GM12878 (cell line): Measurements from ENCODE around the gene CABLES1. TPM values are rescaled to one million over a fixed set of nuclear protein-coding genes. Genes with fewer than 3 reads are reported as not detected.

Source experiments
- ATAC-seq: fragments of 200-7000 bp; cut with Tn5 transposase; 3 replicates; pipeline ENCODE4 v1.9.1; 2020; ENCODE audit warnings: mild to moderate bottlenecking, moderate library complexity
- BruUV-seq: library from RNA; stranded (reverse); fragments of 400-500 nt; replicated peaks from 2 replicates; lab custom pipeline; 2021; lab: Mats Ljungman, UMichigan
- CTCF ChIA-PET: fragments of 300-600 bp; sonication (Branson Sonifier 250); formaldehyde crosslinking; extraction: SDS; loops from one replicate; lab custom pipeline; 2021; ENCODE audit warnings: inconsistent platforms; lab: Yijun Ruan, JAX
- POLR2A ChIA-PET: fragments of 350-600 bp; formaldehyde crosslinking; extraction: SDS; loops from one replicate; lab custom pipeline; 2021; ENCODE audit warnings: inconsistent platforms; lab: Charles Lee
- RAD21 ChIA-PET: fragments of 300-600 bp; sonication (Branson Sonifier 250); formaldehyde crosslinking; loops from one replicate; lab custom pipeline; 2023; ENCODE audit warnings: antibody characterized with exemption; ENCODE audit not compliant: unreplicated experiment; lab: Charles Lee
- SMC1A ChIA-PET: fragments of 300-600 bp; sonication (Branson Sonifier 250); formaldehyde crosslinking; loops from one replicate; lab custom pipeline; 2023; ENCODE audit not compliant: unreplicated experiment, uncharacterized antibody; lab: Charles Lee
- DNase-seq: peaks from one replicate; pipeline ENCODE4 v3.0.0-alpha.2; 2011; ENCODE audit warnings: low read depth, low spot score
- FAIRE-seq: peaks from 3 replicates; lab custom pipeline; 2011; peaks lifted over from hg19 to GRCh38; lab: Jason Lieb, UNC
- H2AFZ ChIP-seq: 2 replicates; pipeline ENCODE4 v1.6.0; 2011; ENCODE audit warnings: low read depth, low read length, control low read depth; ENCODE audit not compliant: control insufficient read depth
- H3K27ac ChIP-seq: 2 replicates; pipeline ENCODE4 v1.5.1; 2011; ENCODE audit warnings: control low read depth; ENCODE audit not compliant: control insufficient read depth, insufficient read depth
- H3K27me3 ChIP-seq, 2 experiments: replicated peaks in 1 of 2; 2 replicates each; pipeline versions ENCODE4 v1.6.0 to v1.6.1; 2011; ENCODE audit warnings: low read length in 1 of 2; ENCODE audit not compliant: control insufficient read depth in 2 of 2, insufficient read depth in 2 of 2
- H3K36me3 ChIP-seq, 2 experiments: 2 replicates each; pipeline ENCODE4 v1.5.1; 2011; ENCODE audit warnings: low read length in 1 of 2; ENCODE audit not compliant: control insufficient read depth in 2 of 2, insufficient read depth in 2 of 2
- H3K4me1 ChIP-seq: 2 replicates; pipeline ENCODE4 v1.6.1; 2011; ENCODE audit warnings: mild to moderate bottlenecking, low read length, moderate library complexity, mixed read lengths; ENCODE audit not compliant: control insufficient read depth, insufficient read depth
- H3K4me2 ChIP-seq: 2 replicates; pipeline ENCODE4 v1.6.0; 2011; ENCODE audit warnings: control low read depth; ENCODE audit not compliant: control insufficient read depth, insufficient read depth
- H3K4me3 ChIP-seq: fragments of 200-600 bp; sonication (generic); 2 replicates; pipeline ENCODE4 v1.5.1; 2016
- H3K79me2 ChIP-seq: 2 replicates; pipeline ENCODE4 v1.6.0; 2011; ENCODE audit warnings: low read length; ENCODE audit not compliant: control insufficient read depth, insufficient read depth
- H3K9ac ChIP-seq: 2 replicates; pipeline ENCODE4 v1.8.0; 2011; ENCODE audit warnings: low read length, control low read depth, mixed read lengths; ENCODE audit not compliant: control insufficient read depth, insufficient read depth
- H3K9me3 ChIP-seq: replicated peaks from 3 replicates; pipeline ENCODE4 v1.5.1; 2011; ENCODE audit warnings: mild to moderate bottlenecking, low read length; ENCODE audit not compliant: control insufficient read depth, insufficient read depth
- H4K20me1 ChIP-seq: 2 replicates; pipeline ENCODE4 v1.6.0; 2011; ENCODE audit not compliant: control insufficient read depth, insufficient read depth
- DPF2 ChIP-seq: fragments of 450-650 bp; IDR thresholded peaks from 2 replicates; pipeline ENCODE4 v1.6.1; 2017; ENCODE audit warnings: mild to moderate bottlenecking
- RAD21 ChIP-seq: IDR thresholded peaks from 2 replicates; pipeline ENCODE4 v1.6.1; 2011; ENCODE audit warnings: mild to moderate bottlenecking, low read depth, low read length, moderate library complexity; ENCODE audit not compliant: insufficient read depth
- RELB ChIP-seq: fragments of 450-650 bp; IDR thresholded peaks from 2 replicates; pipeline ENCODE4 v1.6.1; 2017; ENCODE audit warnings: low read depth, mild to moderate bottlenecking, moderate library complexity
- SP1 ChIP-seq: IDR thresholded peaks from one replicate; pipeline ENCODE4 v1.6.1; 2011; ENCODE audit warnings: low read depth, low read length
- SRF ChIP-seq, 2 experiments: IDR thresholded peaks; 2 replicates each; pipeline ENCODE4 v1.6.1; 2011; ENCODE audit warnings: low read depth in 2 of 2, low read length in 2 of 2, mild to moderate bottlenecking in 1 of 2, moderate library complexity in 1 of 2
- YY1 ChIP-seq: IDR thresholded peaks from 2 replicates; pipeline ENCODE4 v1.6.1; 2011; ENCODE audit warnings: low read depth, mild to moderate bottlenecking, low read length
- ZNF687 ChIP-seq: fragments of 450-650 bp; IDR thresholded peaks from 2 replicates; pipeline ENCODE4 v1.6.1; 2017; ENCODE audit warnings: mild to moderate bottlenecking, moderate library complexity
- WGBS: methylation state at CpG from one replicate; pipeline ENCODE4 v1.1.6; 2016; ENCODE audit warnings: low lambda C conversion rate; ENCODE audit not compliant: insufficient replicate concordance, insufficient coverage; ENCODE audit errors: missing lambda C conversion rate; 5-methylcytosine and 5-hydroxymethylcytosine counted together
- in situ Hi-C: fragments of 300-500 bp; cut with MboI; formaldehyde crosslinking; loops from 9 replicates; pipeline ENCODE4 v1.14.3; 2018; ENCODE audit warnings: mixed read lengths
- intact Hi-C: fragments of 100-400 bp; cut with micrococcal nuclease; formaldehyde crosslinking; loops from one replicate; pipeline ENCODE4 v1.14.2; 2022; ENCODE audit not compliant: unreplicated experiment
- polyA plus RNA-seq, 11 experiments: library from polyadenylated mRNA; depleted of rRNA in 4 of 11; unstranded in 6 of 11; stranded (reverse) in 5 of 11; fragments of >200 nt; fragmentation: Nextera tagmentation in 4 of 11; fragmentation: Illumina TruSeq in 1 of 11; extraction: Ambion mirVana in 4 of 11; extraction: Trizol in 1 of 11; gene quantifications; 1 replicate in 1 of 11; 2 replicates in 10 of 11; pipeline versions ENCODE4 v1.2.1 to v1.2.3, GENCODE V29; 2011 to 2016; ENCODE audit warnings: inconsistent platforms in 2 of 11, missing spikeins in 2 of 11, low read depth in 1 of 11
- total RNA-seq, 4 experiments: library from RNA; depleted of rRNA in 3 of 4; stranded (reverse); fragments of >200 nt in 3 of 4; fragmentation: Illumina TruSeq in 1 of 4; extraction: Trizol in 1 of 4; gene quantifications; 2 replicates each; pipeline versions ENCODE4 v1.2.1 to v1.2.3, GENCODE V29; 2013 to 2021
- TF ChIP-seq, protein P1 (sequence below): fragments of 450-650 bp; IDR thresholded peaks from 2 replicates; pipeline ENCODE4 v1.6.1; 2014; ENCODE audit warnings: mild to moderate bottlenecking
- TF ChIP-seq, protein P2 (sequence below), 3 experiments: IDR thresholded peaks in 2 of 3; conservative IDR thresholded peaks in 1 of 3; 2 replicates each; pipeline ENCODE4 v1.5.1; 2011; ENCODE audit warnings: low read depth in 3 of 3, low read length in 3 of 3, mild to moderate bottlenecking in 3 of 3, control low read depth in 2 of 3, moderate library complexity in 2 of 3, inconsistent platforms in 1 of 3, mixed read lengths in 1 of 3; ENCODE audit not compliant: control insufficient read depth in 2 of 3, insufficient read depth in 1 of 3; ENCODE audit errors: extremely low read depth in 1 of 3

Gene CABLES1
- total and polyA plus RNA-seq, 10 of the 15 experiments (the other 5 are each of a cell fraction or from before 2014, with no cell fraction given): 2.9 to 27.2 (median 8.2) TPM

GRCh38 chr18:23129355-23130002 is 5.8 kb upstream of the CABLES1 start (continued):
- TF ChIP-seq RELB: no peak

- intact Hi-C loops: loop anchor here (1.0 to 10.0 kb wide), 4 partner anchors 197 to 373 kb away; partner anchors contain the start of gene RBBP8
- H2AFZ ChIP-seq: peak overlapping the region; percentile 59
- no peak overlapping the region for H3K9ac ChIP-seq
- ChIA-PET CTCF (interaction anchor here (0.7 to 7.1 kb wide), 42 partner anchors 11 to 469 kb away, joined by 3 to 141 read pairs (median 4); no protein-coding TSS in a partner anchor), SMC1A (interaction anchor here (0.6 to 3.2 kb wide), 25 partner anchors 54 to 353 kb away, joined by 3 to 77 read pairs (median 3); no protein-coding TSS in a partner anchor), RAD21 (interaction anchor here (0.5 to 7.8 kb wide), 28 partner anchors 8 to 356 kb away, joined by 3 to 114 read pairs (median 4); no protein-coding TSS in a partner anchor), POLR2A (interaction anchor here (0.6 to 1.2 kb wide), 3 partner anchors 40 to 379 kb away, joined by 3 to 5 read pairs (median 3); no protein-coding TSS in a partner anchor)
- no peaks in the 10 kb centered on the region for H4K20me1 ChIP-seq
- no peaks in the 10 kb centered on the region for H3K36me3 ChIP-seq
- H3K4me3 ChIP-seq: no peak overlapping the region
- peak; percentile 44 for ATAC-seq
- no peak overlapping the region for H3K4me2 ChIP-seq
- no peaks in the 10 kb centered on the region for H3K27me3 ChIP-seq
- DNase-seq: peak; percentile 58
- no peak overlapping the region for H3K27ac ChIP-seq
- H3K79me2 ChIP-seq: peaks cover 22% of the 10 kb centered on the region
- peaks cover 18% of the 10 kb centered on the region for H3K4me1 ChIP-seq
- 15% methylated on average over 8 of the region's 8 CpGs for WGBS
- in situ Hi-C loops: loop anchor here (5.0 kb wide), 2 partner anchors 225 to 280 kb away; no protein-coding TSS in a partner anchor
- BruUV-seq: no TSS peak
- H3K9me3 ChIP-seq: no peaks in the 10 kb centered on the region
- peak; percentile 87 for FAIRE-seq
- TF ChIP-seq SP1 (peak; percentile 12), YY1 (peak; percentile 46; the same call in 1 of the 2 replicates), DPF2 (no peak), SRF (IDR thresholded peaks at IDR 0.05; ENCODE audit: low read depth in 2 of 2, low read length in 2 of 2) (no peak), RAD21 (peak; percentile 89), ZNF687 (0 out of 2 replicates have a peak, but pooled peaks have one; percentile 32)
- TF ChIP-seq, protein P1, sequence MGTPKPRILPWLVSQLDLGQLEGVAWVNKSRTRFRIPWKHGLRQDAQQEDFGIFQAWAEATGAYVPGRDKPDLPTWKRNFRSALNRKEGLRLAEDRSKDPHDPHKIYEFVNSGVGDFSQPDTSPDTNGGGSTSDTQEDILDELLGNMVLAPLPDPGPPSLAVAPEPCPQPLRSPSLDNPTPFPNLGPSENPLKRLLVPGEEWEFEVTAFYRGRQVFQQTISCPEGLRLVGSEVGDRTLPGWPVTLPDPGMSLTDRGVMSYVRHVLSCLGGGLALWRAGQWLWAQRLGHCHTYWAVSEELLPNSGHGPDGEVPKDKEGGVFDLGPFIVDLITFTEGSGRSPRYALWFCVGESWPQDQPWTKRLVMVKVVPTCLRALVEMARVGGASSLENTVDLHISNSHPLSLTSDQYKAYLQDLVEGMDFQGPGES: no peak
- TF ChIP-seq, protein P2, sequence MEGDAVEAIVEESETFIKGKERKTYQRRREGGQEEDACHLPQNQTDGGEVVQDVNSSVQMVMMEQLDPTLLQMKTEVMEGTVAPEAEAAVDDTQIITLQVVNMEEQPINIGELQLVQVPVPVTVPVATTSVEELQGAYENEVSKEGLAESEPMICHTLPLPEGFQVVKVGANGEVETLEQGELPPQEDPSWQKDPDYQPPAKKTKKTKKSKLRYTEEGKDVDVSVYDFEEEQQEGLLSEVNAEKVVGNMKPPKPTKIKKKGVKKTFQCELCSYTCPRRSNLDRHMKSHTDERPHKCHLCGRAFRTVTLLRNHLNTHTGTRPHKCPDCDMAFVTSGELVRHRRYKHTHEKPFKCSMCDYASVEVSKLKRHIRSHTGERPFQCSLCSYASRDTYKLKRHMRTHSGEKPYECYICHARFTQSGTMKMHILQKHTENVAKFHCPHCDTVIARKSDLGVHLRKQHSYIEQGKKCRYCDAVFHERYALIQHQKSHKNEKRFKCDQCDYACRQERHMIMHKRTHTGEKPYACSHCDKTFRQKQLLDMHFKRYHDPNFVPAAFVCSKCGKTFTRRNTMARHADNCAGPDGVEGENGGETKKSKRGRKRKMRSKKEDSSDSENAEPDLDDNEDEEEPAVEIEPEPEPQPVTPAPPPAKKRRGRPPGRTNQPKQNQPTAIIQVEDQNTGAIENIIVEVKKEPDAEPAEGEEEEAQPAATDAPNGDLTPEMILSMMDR (IDR thresholded peaks at IDR 0.05 in 2 of 3, conservative IDR thresholded peaks at IDR 0.05 in 1 of 3; ENCODE audit: control insufficient read depth in 2 of 3, extremely low read depth in 1 of 3, insufficient read depth in 1 of 3, low read depth in 3 of 3, low read length in 3 of 3): peak; percentile 64 to 82 (median 67)
Observed at GRCh38 chr18:23131693-23132319, 3.5 kb upstream of the CABLES1 start.
